ENCODE results near the gene EML4. TPM values are rescaled to one million over a fixed set of nuclear protein-coding genes. Genes with fewer than 3 reads are reported as not detected.

The EML4 gene
- total RNA-seq, 1 donor from 2014 or later = 33.7 TPM

DNA sequence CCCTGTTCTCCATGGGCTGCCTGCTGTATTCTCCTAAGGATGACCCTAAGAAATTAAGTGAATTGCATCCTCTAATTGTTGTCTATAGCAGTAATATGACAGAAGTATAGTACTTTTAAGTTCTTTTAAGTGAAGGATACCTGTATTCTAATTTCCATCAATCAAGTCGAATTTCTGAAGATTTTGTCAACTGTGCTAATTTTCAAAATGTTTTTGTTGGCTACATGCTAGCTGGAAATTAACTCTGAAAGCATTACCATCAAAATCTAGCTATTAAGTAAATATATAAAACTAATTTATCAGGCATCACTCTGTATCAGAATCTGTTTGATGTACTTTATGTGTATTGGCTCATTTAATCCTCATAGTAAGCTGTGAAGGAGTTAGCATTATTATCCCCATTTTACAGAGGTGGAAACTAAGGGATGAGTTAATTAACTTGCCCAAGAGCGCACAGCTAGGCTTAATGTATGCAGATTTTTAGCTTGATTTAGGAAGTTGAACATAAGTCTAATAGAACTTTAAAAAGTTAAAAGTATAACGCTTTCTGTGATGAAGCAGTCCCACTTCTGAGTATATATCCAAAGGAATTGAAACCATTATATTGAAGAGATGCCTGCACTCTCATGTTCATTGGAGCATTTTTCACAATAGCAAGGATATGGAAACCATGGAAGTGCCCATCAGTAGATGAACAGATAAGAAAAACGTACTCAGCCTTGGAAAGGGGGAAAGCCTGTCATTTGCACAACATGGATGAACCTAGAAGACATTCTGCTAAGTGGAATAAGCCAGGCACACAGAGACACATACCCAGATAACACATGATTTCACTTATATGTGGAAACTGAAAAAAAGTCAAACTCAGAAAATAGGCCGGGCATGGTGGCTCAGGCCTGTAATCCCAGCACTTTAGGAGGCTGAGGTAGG lies 32.0 kb downstream of the EML4 start:
- no peak for DNase-seq (ENCODE audit: low read depth)
- TF ChIP-seq, protein P1, sequence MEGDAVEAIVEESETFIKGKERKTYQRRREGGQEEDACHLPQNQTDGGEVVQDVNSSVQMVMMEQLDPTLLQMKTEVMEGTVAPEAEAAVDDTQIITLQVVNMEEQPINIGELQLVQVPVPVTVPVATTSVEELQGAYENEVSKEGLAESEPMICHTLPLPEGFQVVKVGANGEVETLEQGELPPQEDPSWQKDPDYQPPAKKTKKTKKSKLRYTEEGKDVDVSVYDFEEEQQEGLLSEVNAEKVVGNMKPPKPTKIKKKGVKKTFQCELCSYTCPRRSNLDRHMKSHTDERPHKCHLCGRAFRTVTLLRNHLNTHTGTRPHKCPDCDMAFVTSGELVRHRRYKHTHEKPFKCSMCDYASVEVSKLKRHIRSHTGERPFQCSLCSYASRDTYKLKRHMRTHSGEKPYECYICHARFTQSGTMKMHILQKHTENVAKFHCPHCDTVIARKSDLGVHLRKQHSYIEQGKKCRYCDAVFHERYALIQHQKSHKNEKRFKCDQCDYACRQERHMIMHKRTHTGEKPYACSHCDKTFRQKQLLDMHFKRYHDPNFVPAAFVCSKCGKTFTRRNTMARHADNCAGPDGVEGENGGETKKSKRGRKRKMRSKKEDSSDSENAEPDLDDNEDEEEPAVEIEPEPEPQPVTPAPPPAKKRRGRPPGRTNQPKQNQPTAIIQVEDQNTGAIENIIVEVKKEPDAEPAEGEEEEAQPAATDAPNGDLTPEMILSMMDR (conservative IDR thresholded peaks at IDR 0.05; ENCODE audit: low read depth, low read length) = no peak
- H3K4me3 ChIP-seq (ENCODE audit: low read depth, low read length) = no peak overlapping the region

DNA sequence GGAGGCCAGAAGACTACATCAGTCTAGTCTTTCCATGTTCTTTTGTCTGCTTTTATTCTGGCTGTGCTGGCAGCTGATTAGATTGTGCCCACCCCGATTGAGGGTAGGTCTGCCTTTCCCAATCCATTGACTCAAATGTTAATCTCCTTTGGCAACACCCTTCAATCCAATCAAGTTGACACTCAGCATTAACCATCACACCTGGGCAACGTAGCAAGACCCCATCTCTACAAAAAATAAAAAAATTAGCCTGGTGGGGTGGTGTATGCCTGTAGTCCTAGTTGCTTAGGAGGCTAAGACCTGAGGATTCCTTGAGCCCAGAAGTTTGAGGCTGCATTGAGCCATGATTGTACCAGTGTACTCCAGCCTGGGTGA lies 33.5 kb downstream of the EML4 start:
- no peak overlapping the region for H3K4me3 ChIP-seq (ENCODE audit: low read depth, low read length)
- no peak for DNase-seq (ENCODE audit: low read depth)
- TF ChIP-seq, protein P1 (conservative IDR thresholded peaks at IDR 0.05; ENCODE audit: low read depth, low read length) = no peak

DNA sequence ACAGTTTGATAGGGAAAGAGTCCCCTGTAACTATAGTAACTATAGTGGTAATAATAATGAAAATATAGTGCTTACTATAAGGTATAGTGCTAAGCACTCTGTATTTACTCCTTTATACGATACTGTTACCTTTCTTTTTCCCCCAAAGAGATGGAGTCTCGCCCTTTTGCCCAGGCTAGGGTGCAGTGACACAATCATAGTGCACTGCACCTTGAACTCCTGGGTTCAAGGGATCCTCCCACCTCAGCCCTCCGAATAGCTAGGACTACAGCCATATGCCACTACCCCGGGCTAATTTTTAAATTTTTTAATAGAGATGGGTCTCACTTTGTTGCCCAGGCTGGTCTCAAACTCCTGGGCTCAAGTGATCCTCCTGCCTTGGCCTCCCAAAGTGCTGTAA lies 34.6 kb downstream of the EML4 start:
- no peak for DNase-seq (ENCODE audit: low read depth)
- no peak overlapping the region for H3K4me3 ChIP-seq (ENCODE audit: low read depth, low read length)
- TF ChIP-seq, protein P1 (conservative IDR thresholded peaks at IDR 0.05; ENCODE audit: low read depth, low read length) = no peak

DNA sequence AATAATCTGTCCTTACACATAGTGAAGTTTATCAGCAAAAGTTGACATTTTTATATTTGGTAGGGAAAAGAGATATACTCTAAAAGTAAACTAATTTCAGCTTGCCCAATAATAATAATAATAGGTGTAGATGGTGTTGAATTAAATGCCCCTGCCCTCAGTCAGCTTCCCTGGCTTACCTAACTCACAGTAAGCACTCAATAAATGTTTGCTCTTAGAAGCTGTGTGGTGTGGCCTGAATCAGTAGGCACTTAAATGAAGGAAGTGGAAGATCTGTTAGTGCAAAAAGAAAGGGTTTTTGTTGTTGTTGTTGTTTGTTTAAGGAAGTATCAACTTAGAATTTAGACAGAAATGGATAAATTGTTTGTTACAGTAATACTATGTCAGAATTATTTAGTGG lies 36.2 kb downstream of the EML4 start:
- TF ChIP-seq, protein P1 (conservative IDR thresholded peaks at IDR 0.05; ENCODE audit: low read depth, low read length) = no peak
- no peak overlapping the region for H3K4me3 ChIP-seq (ENCODE audit: low read depth, low read length)

DNA sequence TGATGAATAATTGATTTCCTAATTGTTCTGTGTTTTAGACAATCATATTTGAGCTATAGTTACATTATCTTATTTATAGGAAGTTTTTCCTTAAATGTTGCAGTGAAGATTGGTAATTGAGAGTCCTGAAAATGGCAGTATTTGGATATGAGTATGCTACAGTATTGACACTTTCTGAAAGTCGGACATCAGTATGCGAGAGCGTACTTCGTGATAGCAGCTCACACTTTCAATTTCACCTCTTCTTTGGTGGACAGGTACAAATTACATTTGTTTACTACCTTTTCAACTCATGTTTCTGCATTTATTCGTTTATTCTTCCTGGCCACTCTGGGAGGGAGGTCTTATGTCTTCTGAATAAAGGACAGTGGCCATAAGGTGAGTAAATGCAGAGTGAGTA lies 38.7 kb downstream of the EML4 start:
- no peak overlapping the region for H3K4me3 ChIP-seq (ENCODE audit: low read depth, low read length)
- DNase-seq (ENCODE audit: low read depth) = no peak
- TF ChIP-seq, protein P1 (conservative IDR thresholded peaks at IDR 0.05; ENCODE audit: low read depth, low read length) = no peak

More for the DNA sequence above, 36.2 kb downstream of the EML4 start:
- DNase-seq (ENCODE audit: low read depth) = no peak

DNA sequence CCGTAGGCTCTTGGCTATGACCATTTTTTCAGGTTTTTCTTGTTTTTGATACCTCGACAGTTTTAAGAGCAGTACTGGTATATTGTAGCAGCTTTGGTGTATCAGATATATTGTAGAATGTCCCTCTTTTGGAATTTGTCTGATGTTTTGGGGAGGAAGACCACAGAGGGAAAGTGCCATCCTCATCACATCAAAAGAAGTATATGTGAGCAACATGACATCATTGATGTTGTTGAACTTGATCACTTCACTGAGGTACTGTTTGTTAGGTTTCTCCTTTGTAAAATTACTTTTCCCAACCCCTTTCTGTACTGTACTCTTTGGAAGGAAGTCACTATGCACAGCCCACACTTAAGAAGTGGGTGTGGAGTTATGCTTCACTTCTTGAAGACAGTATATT lies 41.0 kb downstream of the EML4 start:
- no peak for DNase-seq (ENCODE audit: low read depth)
- no peak overlapping the region for H3K4me3 ChIP-seq (ENCODE audit: low read depth, low read length)
- TF ChIP-seq, protein P1 (conservative IDR thresholded peaks at IDR 0.05; ENCODE audit: low read depth, low read length) = no peak

DNA sequence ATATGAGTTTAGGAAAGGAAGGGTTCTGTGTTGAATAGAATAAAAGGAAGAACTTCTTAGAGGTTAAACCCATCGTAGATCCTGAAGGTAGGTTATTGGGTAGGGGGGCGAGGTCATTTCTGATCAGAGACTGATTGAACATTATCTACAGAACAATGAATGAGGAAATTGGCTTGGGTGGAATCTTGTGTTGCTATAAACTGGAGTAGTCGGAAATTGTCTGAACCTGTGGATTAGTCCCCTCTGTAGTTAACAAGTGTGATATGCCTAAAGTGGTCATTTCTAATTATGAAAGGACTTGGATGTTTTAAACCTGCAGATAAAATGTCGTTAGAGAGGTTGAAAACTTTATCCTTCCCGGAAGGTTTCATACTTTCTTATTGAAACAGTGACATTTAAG lies 42.1 kb downstream of the EML4 start:
- no peak overlapping the region for H3K4me3 ChIP-seq (ENCODE audit: low read depth, low read length)
- TF ChIP-seq, protein P1 (conservative IDR thresholded peaks at IDR 0.05; ENCODE audit: low read depth, low read length) = no peak
- DNase-seq (ENCODE audit: low read depth) = no peak
